Measurements from ENCODE around the gene MLX. TPM values are rescaled to one million over a fixed set of nuclear protein-coding genes. Genes with fewer than 3 reads are reported as not detected.
"Not testable (repeated sequence)": the region's sequence is repeated elsewhere in the genome, so short reads cannot be mapped to it uniquely, and the experiment has no call there.

Gene MLX
- total RNA-seq, 2 donors from 2014 or later = 24.9 to 28.7 TPM

DNA sequence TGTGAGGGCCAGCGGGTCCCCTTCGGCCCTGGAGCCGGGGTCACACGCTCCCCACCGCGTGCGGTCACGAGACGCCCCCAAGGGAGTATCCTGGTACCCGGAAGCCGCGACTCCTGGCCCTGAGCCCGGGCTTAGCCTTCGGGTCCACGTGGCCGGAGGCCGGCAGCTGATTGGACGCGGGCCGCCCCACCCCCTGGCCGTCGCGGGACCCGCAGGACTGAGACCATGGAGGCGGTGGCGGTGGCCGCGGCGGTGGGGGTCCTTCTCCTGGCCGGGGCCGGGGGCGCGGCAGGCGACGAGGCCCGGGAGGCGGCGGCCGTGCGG is 30.9 kb upstream of the MLX start, which contains the start of gene NAGLU:
Gene NAGLU, plus strand, starts transcription at position 194 of the 324 bp plus-strand sequence. Its CDS starts 32 bp downstream, at position 226.
- DNase-seq = peak; percentile 96 to 99 (median 97)
- no peaks in the 10 kb centered on the region for H3K27me3 ChIP-seq
- no peaks in the 10 kb centered on the region for H3K9me3 ChIP-seq
- peak within 1 kb of the TSS; percentile 27 to 47 for H3K4me3 ChIP-seq
- peak; percentile 92 for ATAC-seq
- peaks cover 39% of the 10 kb centered on the region for H3K4me1 ChIP-seq
- 0% methylated on average over 9 to 12 of the region's 40 CpGs for WGBS, 2 donors
- intact Hi-C loops (cut with DNase I) = no loop called here
- TF ChIP-seq, protein P1, sequence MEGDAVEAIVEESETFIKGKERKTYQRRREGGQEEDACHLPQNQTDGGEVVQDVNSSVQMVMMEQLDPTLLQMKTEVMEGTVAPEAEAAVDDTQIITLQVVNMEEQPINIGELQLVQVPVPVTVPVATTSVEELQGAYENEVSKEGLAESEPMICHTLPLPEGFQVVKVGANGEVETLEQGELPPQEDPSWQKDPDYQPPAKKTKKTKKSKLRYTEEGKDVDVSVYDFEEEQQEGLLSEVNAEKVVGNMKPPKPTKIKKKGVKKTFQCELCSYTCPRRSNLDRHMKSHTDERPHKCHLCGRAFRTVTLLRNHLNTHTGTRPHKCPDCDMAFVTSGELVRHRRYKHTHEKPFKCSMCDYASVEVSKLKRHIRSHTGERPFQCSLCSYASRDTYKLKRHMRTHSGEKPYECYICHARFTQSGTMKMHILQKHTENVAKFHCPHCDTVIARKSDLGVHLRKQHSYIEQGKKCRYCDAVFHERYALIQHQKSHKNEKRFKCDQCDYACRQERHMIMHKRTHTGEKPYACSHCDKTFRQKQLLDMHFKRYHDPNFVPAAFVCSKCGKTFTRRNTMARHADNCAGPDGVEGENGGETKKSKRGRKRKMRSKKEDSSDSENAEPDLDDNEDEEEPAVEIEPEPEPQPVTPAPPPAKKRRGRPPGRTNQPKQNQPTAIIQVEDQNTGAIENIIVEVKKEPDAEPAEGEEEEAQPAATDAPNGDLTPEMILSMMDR (IDR thresholded peaks at IDR 0.05) = no peak
- TF ChIP-seq POLR2A (IDR thresholded peaks at IDR 0.05) = peak in 2 of 3 donors; percentile 54 to 58
- peak within 1 kb of the TSS; percentile 90 to 94 (median 92) for H3K27ac ChIP-seq
- H3K36me3 ChIP-seq (replicated peaks in 1 of 2; ENCODE audit: insufficient read depth in 1 of 2, low read depth in 2 of 2) = peaks cover 0 to 4% of the 10 kb centered on the region in 2 donors

DNA sequence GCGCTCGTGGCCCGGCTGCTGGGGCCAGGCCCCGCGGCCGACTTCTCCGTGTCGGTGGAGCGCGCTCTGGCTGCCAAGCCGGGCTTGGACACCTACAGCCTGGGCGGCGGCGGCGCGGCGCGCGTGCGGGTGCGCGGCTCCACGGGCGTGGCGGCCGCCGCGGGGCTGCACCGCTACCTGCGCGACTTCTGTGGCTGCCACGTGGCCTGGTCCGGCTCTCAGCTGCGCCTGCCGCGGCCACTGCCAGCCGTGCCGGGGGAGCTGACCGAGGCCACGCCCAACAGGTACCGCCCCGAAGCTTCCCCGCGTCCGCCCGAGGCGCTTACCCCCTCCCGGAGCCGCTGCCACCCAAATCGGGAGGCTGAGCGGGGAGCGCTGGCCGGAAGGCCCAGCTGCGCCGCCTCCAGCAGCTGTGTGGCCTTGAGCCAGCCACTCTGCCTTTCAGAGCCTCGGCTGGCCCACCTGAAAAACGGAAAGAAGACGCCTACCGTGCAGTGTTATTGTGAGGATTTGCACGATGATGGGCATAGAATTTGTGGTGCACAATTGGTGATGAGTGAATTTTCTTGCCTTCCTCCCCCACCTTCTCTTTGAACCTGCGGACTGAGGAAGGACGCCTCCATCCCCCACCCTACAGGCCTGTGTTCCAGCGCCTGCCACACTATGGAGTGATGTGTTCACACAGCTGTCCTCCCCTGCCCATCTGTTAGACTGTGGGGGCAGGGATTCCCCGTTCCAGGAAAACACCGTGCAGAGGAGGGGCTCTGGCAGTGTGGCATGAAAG is 30.3 kb upstream of the MLX start:
- TF ChIP-seq POLR2A (IDR thresholded peaks at IDR 0.05) = peak in 2 of 3 donors; percentile 28 to 53
- TF ChIP-seq, protein P1 (IDR thresholded peaks at IDR 0.05) = peak in 2 of 7 experiments; percentile 11 to 16
- Histone ChIP-seq H3K36me3 (replicated peaks in 1 of 2; ENCODE audit: insufficient read depth in 1 of 2, low read depth in 2 of 2) (peaks cover 0 to 6% of the 10 kb centered on the region in 2 donors), H3K9me3 (no peaks in the 10 kb centered on the region), H3K27ac (peak overlapping the region; percentile 90 to 94 (median 92)), H3K4me1 (peaks cover 33% of the 10 kb centered on the region), H3K4me3 (peak overlapping the region; percentile 27 to 47), H3K27me3 (no peaks in the 10 kb centered on the region)
- DNase-seq (peak; percentile 87 to 94 (median 92)), ATAC-seq (peak; percentile 83)
- intact Hi-C loops (cut with DNase I) = no loop called here
- WGBS, 2 donors = 0 to 1% methylated on average over 14 to 45 of the region's 65 CpGs

DNA sequence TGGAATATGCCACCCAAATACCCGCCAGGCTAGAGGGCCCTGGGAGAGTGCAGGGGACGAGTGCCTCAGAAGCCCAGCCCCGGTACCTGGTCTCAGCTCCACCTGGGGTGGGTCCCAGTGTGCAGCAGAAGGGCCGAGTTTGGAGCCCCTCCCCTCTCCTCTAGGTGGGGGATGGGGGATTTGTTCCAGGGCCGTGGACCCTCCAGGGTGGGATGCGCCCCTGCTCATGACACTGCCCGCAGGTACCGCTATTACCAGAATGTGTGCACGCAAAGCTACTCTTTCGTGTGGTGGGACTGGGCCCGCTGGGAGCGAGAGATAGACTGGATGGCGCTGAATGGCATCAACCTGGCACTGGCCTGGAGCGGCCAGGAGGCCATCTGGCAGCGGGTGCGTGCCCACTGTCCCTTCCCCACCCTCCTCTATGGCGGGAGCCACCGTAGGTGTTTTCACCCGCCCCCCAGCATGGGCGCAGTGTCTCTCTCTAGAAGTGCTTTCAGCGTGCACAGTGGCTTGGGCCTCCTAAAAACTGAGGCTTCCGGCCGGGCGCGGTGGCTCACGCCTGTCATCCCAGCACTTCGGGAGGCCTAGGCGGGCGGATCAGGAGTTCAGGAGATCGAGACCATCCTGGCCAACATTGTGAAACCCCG is 29.6 kb upstream of the MLX start:
- ATAC-seq (no peak), DNase-seq (no peak)
- H3K9me3 ChIP-seq = no peaks in the 10 kb centered on the region
- peak overlapping the region; percentile 27 to 47 for H3K4me3 ChIP-seq
- H3K4me1 ChIP-seq = peaks cover 30% of the 10 kb centered on the region
- H3K27ac ChIP-seq = peak overlapping the region; percentile 90 to 94 (median 92)
- TF ChIP-seq POLR2A (IDR thresholded peaks at IDR 0.05) = no peak
- TF ChIP-seq, protein P1 (IDR thresholded peaks at IDR 0.05) = no peak
- 78 to 95% methylated on average over 12 to 31 of the region's 31 CpGs for WGBS, 2 donors
- H3K27me3 ChIP-seq = no peaks in the 10 kb centered on the region
- peaks cover 0 to 8% of the 10 kb centered on the region in 2 donors for H3K36me3 ChIP-seq (replicated peaks in 1 of 2; ENCODE audit: insufficient read depth in 1 of 2, low read depth in 2 of 2)
- intact Hi-C loops (cut with DNase I) = no loop called here

DNA sequence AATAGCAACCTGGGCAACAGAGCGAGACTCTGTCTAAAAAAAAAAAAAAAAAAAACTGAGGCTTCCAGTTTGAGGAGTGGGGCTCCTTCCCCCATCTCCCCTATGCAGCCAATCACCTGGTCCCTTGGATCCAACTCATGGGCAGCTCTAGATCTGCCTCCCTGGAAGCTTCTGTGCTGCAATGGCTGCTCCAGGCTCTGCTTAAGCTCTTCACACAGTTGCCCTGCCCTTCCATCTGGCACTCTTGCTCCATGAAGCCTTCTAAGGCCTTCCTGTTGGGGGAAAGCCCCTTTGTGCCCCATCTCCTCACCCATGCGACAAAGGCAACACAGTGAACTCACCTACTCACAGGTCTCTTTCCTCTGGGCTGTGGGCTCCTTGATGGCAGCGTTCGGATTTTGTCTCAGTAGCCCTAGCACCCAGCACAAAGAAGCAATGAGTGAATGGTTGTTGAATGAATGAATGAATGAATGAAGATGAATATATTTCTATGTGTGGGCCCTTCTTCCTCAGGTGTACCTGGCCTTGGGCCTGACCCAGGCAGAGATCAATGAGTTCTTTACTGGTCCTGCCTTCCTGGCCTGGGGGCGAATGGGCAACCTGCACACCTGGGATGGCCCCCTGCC is 29.0 kb upstream of the MLX start:
- Histone ChIP-seq H3K4me3 (no peak overlapping the region), H3K27ac (no peak overlapping the region), H3K4me1 (peaks cover 30% of the 10 kb centered on the region), H3K9me3 (no peaks in the 10 kb centered on the region), H3K36me3 (replicated peaks in 1 of 2; ENCODE audit: insufficient read depth in 1 of 2, low read depth in 2 of 2) (peaks cover 0 to 9% of the 10 kb centered on the region in 2 donors), H3K27me3 (no peaks in the 10 kb centered on the region)
- ATAC-seq = no peak
- intact Hi-C loops (cut with DNase I) = no loop called here
- no peak for TF ChIP-seq POLR2A (IDR thresholded peaks at IDR 0.05)
- WGBS, 2 donors = 93 to 97% methylated on average over 5 of the region's 5 CpGs
- DNase-seq = no peak

DNA sequence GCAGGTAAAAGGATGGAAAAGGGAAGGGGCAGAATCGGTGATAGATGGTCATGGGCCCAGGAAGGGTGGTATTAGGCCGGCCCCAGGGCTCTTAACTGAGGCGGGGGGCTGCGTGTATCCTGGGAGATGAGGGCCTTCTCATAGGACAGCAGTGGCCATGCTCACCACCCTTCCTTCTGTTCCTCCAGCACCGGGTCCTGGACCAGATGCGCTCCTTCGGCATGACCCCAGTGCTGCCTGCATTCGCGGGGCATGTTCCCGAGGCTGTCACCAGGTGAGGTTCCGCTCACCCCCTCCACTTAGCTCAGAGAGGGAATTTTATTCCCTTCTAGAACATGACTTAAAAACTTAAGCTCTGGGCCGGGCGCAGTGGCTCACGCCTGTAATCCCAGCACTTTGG is 28.4 kb upstream of the MLX start:
- Histone ChIP-seq H3K9me3 (no peaks in the 10 kb centered on the region), H3K27me3 (no peaks in the 10 kb centered on the region), H3K36me3 (replicated peaks in 1 of 2; ENCODE audit: insufficient read depth in 1 of 2, low read depth in 2 of 2) (peaks cover 0 to 9% of the 10 kb centered on the region in 2 donors), H3K4me3 (no peak overlapping the region), H3K27ac (no peak overlapping the region), H3K4me1 (peaks cover 30% of the 10 kb centered on the region)
- TF ChIP-seq, protein P1 (IDR thresholded peaks at IDR 0.05) = no peak
- no peak for TF ChIP-seq POLR2A (IDR thresholded peaks at IDR 0.05)
- intact Hi-C loops (cut with DNase I) = no loop called here
- WGBS, 2 donors = 89 to 95% methylated on average over 14 of the region's 14 CpGs
- ATAC-seq (no peak), DNase-seq (no peak)

DNA sequence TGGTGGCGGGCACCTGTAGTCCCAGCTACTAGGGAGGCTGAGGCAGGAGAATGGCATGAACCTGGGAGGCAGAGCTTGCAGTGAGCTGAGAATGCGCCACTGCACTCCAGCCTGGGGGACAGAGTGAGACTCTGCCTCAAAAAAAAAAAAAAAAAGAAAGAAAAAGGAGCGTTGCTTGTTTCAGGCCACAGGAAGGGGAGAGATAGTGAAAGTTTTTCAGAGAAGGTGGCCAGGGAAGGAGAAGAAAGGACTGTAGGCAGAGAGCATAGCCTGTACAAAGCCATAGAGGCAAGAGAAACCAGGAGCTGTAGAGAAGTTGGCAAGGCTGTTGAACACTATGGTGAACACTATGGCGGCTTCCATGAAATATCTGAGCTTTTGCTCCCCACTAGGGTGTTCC is 26.3 kb upstream of the MLX start:
- not testable (repeated sequence) for H3K36me3 ChIP-seq (replicated peaks in 1 of 2; ENCODE audit: insufficient read depth in 1 of 2, low read depth in 2 of 2)
- WGBS, 2 donors = 93 to 95% methylated on average over 4 of the region's 4 CpGs

More for the DNA sequence above, 26.3 kb upstream of the MLX start:
- DNase-seq; H3K4me3 ChIP-seq; ATAC-seq; H3K27ac ChIP-seq; H3K27me3 ChIP-seq; H3K9me3 ChIP-seq; intact Hi-C loops (cut with DNase I): not testable (repeated sequence)
- H3K4me1 ChIP-seq = peaks cover 20% of the 10 kb centered on the region
